GM12878 (cell line): Measurements from ENCODE around the gene FXYD1. TPM values are rescaled to one million over a fixed set of nuclear protein-coding genes. Genes with fewer than 3 reads are reported as not detected.
A peak's percentile ranks its signal among the peaks of the same experiment; 100 is the strongest.

Experiments
- ATAC-seq: fragments of 200-7000 bp; cut with Tn5 transposase; 3 replicates; pipeline ENCODE4 v1.9.1; 2020; ENCODE audit warnings: mild to moderate bottlenecking, moderate library complexity
- BruUV-seq: library from RNA; stranded (reverse); fragments of 400-500 nt; replicated peaks from 2 replicates; lab custom pipeline; 2021; lab: Mats Ljungman, UMichigan
- CTCF ChIA-PET: fragments of 300-600 bp; sonication (Branson Sonifier 250); formaldehyde crosslinking; extraction: SDS; loops from one replicate; lab custom pipeline; 2021; ENCODE audit warnings: inconsistent platforms; lab: Yijun Ruan, JAX
- POLR2A ChIA-PET: fragments of 350-600 bp; formaldehyde crosslinking; extraction: SDS; loops from one replicate; lab custom pipeline; 2021; ENCODE audit warnings: inconsistent platforms; lab: Charles Lee
- RAD21 ChIA-PET: fragments of 300-600 bp; sonication (Branson Sonifier 250); formaldehyde crosslinking; loops from one replicate; lab custom pipeline; 2023; ENCODE audit warnings: antibody characterized with exemption; ENCODE audit not compliant: unreplicated experiment; lab: Charles Lee
- SMC1A ChIA-PET: fragments of 300-600 bp; sonication (Branson Sonifier 250); formaldehyde crosslinking; loops from one replicate; lab custom pipeline; 2023; ENCODE audit not compliant: unreplicated experiment, uncharacterized antibody; lab: Charles Lee
- DNase-seq: peaks from one replicate; pipeline ENCODE4 v3.0.0-alpha.2; 2011; ENCODE audit warnings: low read depth, low spot score
- FAIRE-seq: peaks from 3 replicates; lab custom pipeline; 2011; peaks lifted over from hg19 to GRCh38; lab: Jason Lieb, UNC
- H2AFZ ChIP-seq: 2 replicates; pipeline ENCODE4 v1.6.0; 2011; ENCODE audit warnings: low read depth, low read length, control low read depth; ENCODE audit not compliant: control insufficient read depth
- H3K27ac ChIP-seq: 2 replicates; pipeline ENCODE4 v1.5.1; 2011; ENCODE audit warnings: control low read depth; ENCODE audit not compliant: control insufficient read depth, insufficient read depth
- H3K27me3 ChIP-seq, 2 experiments: replicated peaks in 1 of 2; 2 replicates each; pipeline versions ENCODE4 v1.6.0 to v1.6.1; 2011; ENCODE audit warnings: low read length in 1 of 2; ENCODE audit not compliant: control insufficient read depth in 2 of 2, insufficient read depth in 2 of 2
- H3K36me3 ChIP-seq, 2 experiments: 2 replicates each; pipeline ENCODE4 v1.5.1; 2011; ENCODE audit warnings: low read length in 1 of 2; ENCODE audit not compliant: control insufficient read depth in 2 of 2, insufficient read depth in 2 of 2
- H3K4me1 ChIP-seq: 2 replicates; pipeline ENCODE4 v1.6.1; 2011; ENCODE audit warnings: mild to moderate bottlenecking, low read length, moderate library complexity, mixed read lengths; ENCODE audit not compliant: control insufficient read depth, insufficient read depth
- H3K4me2 ChIP-seq: 2 replicates; pipeline ENCODE4 v1.6.0; 2011; ENCODE audit warnings: control low read depth; ENCODE audit not compliant: control insufficient read depth, insufficient read depth
- H3K4me3 ChIP-seq: fragments of 200-600 bp; sonication (generic); 2 replicates; pipeline ENCODE4 v1.5.1; 2016
- H3K79me2 ChIP-seq: 2 replicates; pipeline ENCODE4 v1.6.0; 2011; ENCODE audit warnings: low read length; ENCODE audit not compliant: control insufficient read depth, insufficient read depth
- H3K9ac ChIP-seq: 2 replicates; pipeline ENCODE4 v1.8.0; 2011; ENCODE audit warnings: low read length, control low read depth, mixed read lengths; ENCODE audit not compliant: control insufficient read depth, insufficient read depth
- H3K9me3 ChIP-seq: replicated peaks from 3 replicates; pipeline ENCODE4 v1.5.1; 2011; ENCODE audit warnings: mild to moderate bottlenecking, low read length; ENCODE audit not compliant: control insufficient read depth, insufficient read depth
- H4K20me1 ChIP-seq: 2 replicates; pipeline ENCODE4 v1.6.0; 2011; ENCODE audit not compliant: control insufficient read depth, insufficient read depth
- BACH1 ChIP-seq: fragments of 450-650 bp; IDR thresholded peaks from 2 replicates; pipeline ENCODE4 v1.6.1; 2017; ENCODE audit warnings: mild to moderate bottlenecking, borderline replicate concordance
- BMI1 ChIP-seq: fragments of 450-650 bp; IDR thresholded peaks from 2 replicates; pipeline ENCODE4 v1.6.1; 2016; ENCODE audit warnings: mild to moderate bottlenecking, moderate library complexity, borderline replicate concordance
- CBX5 ChIP-seq: sonication (generic); IDR thresholded peaks from 2 replicates; pipeline ENCODE4 v1.6.1; 2016; ENCODE audit warnings: low read depth, moderate library complexity, mild to moderate bottlenecking, inconsistent platforms
- CEBPB ChIP-seq, 2 experiments: fragments of 150-350 bp in 1 of 2; IDR thresholded peaks; 2 replicates each; pipeline ENCODE4 v1.6.1; 2012 to 2014; ENCODE audit warnings: low read depth in 2 of 2, low read length in 2 of 2, borderline replicate concordance in 1 of 2, inconsistent platforms in 1 of 2
- GABPA ChIP-seq: IDR thresholded peaks from 2 replicates; pipeline ENCODE4 v1.6.1; 2014; ENCODE audit warnings: antibody characterized with exemption, low read depth, mild to moderate bottlenecking, inconsistent platforms
- HCFC1 ChIP-seq: fragments of 150-350 bp; IDR thresholded peaks from 2 replicates; pipeline ENCODE4 v1.6.1; 2014; ENCODE audit warnings: low read length
- LARP7 ChIP-seq: fragments of 450-650 bp; IDR thresholded peaks from 2 replicates; pipeline ENCODE4 v1.6.1; 2017; ENCODE audit warnings: mild to moderate bottlenecking
- MTA2 ChIP-seq: fragments of 450-650 bp; IDR thresholded peaks from 2 replicates; pipeline ENCODE4 v1.6.1; 2016; ENCODE audit warnings: low read depth, mild to moderate bottlenecking, moderate library complexity
- NFIC ChIP-seq: IDR thresholded peaks from 2 replicates; pipeline ENCODE4 v1.6.1; 2012; ENCODE audit warnings: low read depth, mild to moderate bottlenecking, inconsistent platforms, low read length, moderate library complexity
- PRDM15 ChIP-seq: fragments of 450-650 bp; formaldehyde crosslinking; IDR thresholded peaks from 2 replicates; pipeline ENCODE4 v1.4.0; 2020; ENCODE audit warnings: mild to moderate bottlenecking, moderate library complexity
- SMAD1 ChIP-seq: fragments of 450-650 bp; IDR thresholded peaks from 2 replicates; pipeline ENCODE4 v1.6.1; 2018; ENCODE audit warnings: mild to moderate bottlenecking, low read depth; ENCODE audit not compliant: partially characterized antibody
- SRF ChIP-seq, 2 experiments: IDR thresholded peaks; 2 replicates each; pipeline ENCODE4 v1.6.1; 2011; ENCODE audit warnings: low read depth in 2 of 2, low read length in 2 of 2, mild to moderate bottlenecking in 1 of 2, moderate library complexity in 1 of 2
- TCF3 ChIP-seq: IDR thresholded peaks from 2 replicates; pipeline ENCODE4 v1.6.1; 2012; ENCODE audit warnings: low read depth, mild to moderate bottlenecking, low read length, borderline replicate concordance; ENCODE audit not compliant: insufficient read depth
- YY1 ChIP-seq: IDR thresholded peaks from 2 replicates; pipeline ENCODE4 v1.6.1; 2011; ENCODE audit warnings: low read depth, mild to moderate bottlenecking, low read length
- ZNF217 ChIP-seq: fragments of 450-650 bp; IDR thresholded peaks from 2 replicates; pipeline ENCODE4 v1.6.1; 2017; ENCODE audit warnings: antibody characterized with exemption, mild to moderate bottlenecking
- WGBS: methylation state at CpG from one replicate; pipeline ENCODE4 v1.1.6; 2016; ENCODE audit warnings: low lambda C conversion rate; ENCODE audit not compliant: insufficient replicate concordance, insufficient coverage; ENCODE audit errors: missing lambda C conversion rate; 5-methylcytosine and 5-hydroxymethylcytosine counted together
- in situ Hi-C: fragments of 300-500 bp; cut with MboI; formaldehyde crosslinking; loops from 9 replicates; pipeline ENCODE4 v1.14.3; 2018; ENCODE audit warnings: mixed read lengths
- intact Hi-C: fragments of 100-400 bp; cut with micrococcal nuclease; formaldehyde crosslinking; loops from one replicate; pipeline ENCODE4 v1.14.2; 2022; ENCODE audit not compliant: unreplicated experiment
- polyA plus RNA-seq, 11 experiments: library from polyadenylated mRNA; depleted of rRNA in 4 of 11; unstranded in 6 of 11; stranded (reverse) in 5 of 11; fragments of >200 nt; fragmentation: Nextera tagmentation in 4 of 11; fragmentation: Illumina TruSeq in 1 of 11; extraction: Ambion mirVana in 4 of 11; extraction: Trizol in 1 of 11; gene quantifications; 1 replicate in 1 of 11; 2 replicates in 10 of 11; pipeline versions ENCODE4 v1.2.1 to v1.2.3, GENCODE V29; 2011 to 2016; ENCODE audit warnings: inconsistent platforms in 2 of 11, missing spikeins in 2 of 11, low read depth in 1 of 11
- total RNA-seq, 4 experiments: library from RNA; depleted of rRNA in 3 of 4; stranded (reverse); fragments of >200 nt in 3 of 4; fragmentation: Illumina TruSeq in 1 of 4; extraction: Trizol in 1 of 4; gene quantifications; 2 replicates each; pipeline versions ENCODE4 v1.2.1 to v1.2.3, GENCODE V29; 2013 to 2021
- TF ChIP-seq, protein P1 (sequence below): fragments of 450-650 bp; IDR thresholded peaks from 2 replicates; pipeline ENCODE4 v1.6.1; 2017; ENCODE audit warnings: antibody characterized with exemption, mild to moderate bottlenecking, moderate library complexity

Gene FXYD1
- total and polyA plus RNA-seq, 10 of the 15 experiments (the other 5 are each of a cell fraction or from before 2014, with no cell fraction given), result 0.34 to 1.2 (median 0.49) TPM; not detected in 4

- TF ChIP-seq BACH1 (no peak), PRDM15 (no peak), LARP7 (no peak), CEBPB (IDR thresholded peaks at IDR 0.05; ENCODE audit: borderline replicate concordance in 1 of 2, low read depth in 2 of 2, low read length in 2 of 2) (no peak), BMI1 (no peak), SMAD1 (no peak), YY1 (no peak), MTA2 (peak; percentile 37; the same call in 1 of the 2 replicates)
These were observed 28.9 kb downstream of the FXYD1 start (continued) for GRCh38 chr19:35167251-35168119.

DNA sequence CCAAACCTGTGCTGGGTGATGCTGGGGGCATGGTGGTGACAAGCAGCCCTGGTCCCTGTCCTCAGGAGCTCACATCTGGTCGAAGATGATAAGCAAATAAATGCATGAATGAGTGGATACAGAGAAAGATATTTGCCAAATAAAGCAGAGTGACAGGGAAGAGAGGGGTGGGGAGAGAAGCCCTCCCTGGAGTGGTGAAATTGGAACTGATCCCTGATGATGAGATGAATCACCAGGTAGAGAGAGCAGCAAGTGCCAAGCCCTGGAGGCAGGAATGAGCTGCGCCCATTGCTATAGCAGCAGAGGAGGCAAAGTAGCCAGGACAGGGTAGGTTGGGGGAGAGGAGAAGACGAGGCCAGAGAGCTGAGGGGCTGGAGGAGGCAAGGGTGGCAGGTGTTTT is 29.6 kb downstream of the FXYD1 start:
- Histone ChIP-seq H3K79me2 (no peaks in the 10 kb centered on the region), H3K27ac (no peak overlapping the region), H2AFZ (no peak overlapping the region), H3K27me3 (no peaks in the 10 kb centered on the region), H3K4me1 (peaks cover 11% of the 10 kb centered on the region; the same call in 1 of the 2 replicates), H3K4me3 (no peak overlapping the region), H3K9me3 (peaks cover 34% of the 10 kb centered on the region), H3K36me3 (peaks cover 24 to 34% of the 10 kb centered on the region in 2 experiments), H3K9ac (no peak overlapping the region), H3K4me2 (no peak overlapping the region), H4K20me1 (no peaks in the 10 kb centered on the region)
- DNase-seq (no peak), FAIRE-seq (no peak), ATAC-seq (no peak)
- in situ Hi-C loops, result no loop called here
- BruUV-seq, result no TSS peak
- CTCF ChIA-PET, result no interaction called here
- intact Hi-C loops, result no loop called here
- SMC1A ChIA-PET, result interaction anchor here (1.2 kb wide), 1 partner anchor 27 kb away, joined by 3 read pairs; no protein-coding TSS in a partner anchor
- RAD21 ChIA-PET, result no interaction called here
- WGBS, result 84% methylated on average over 3 of the region's 3 CpGs
- POLR2A ChIA-PET, result interaction anchor here (0.6 to 0.8 kb wide), 4 partner anchors 12 to 221 kb away, joined by 3 to 6 read pairs (median 4); partner anchors contain the start of gene FXYD5
- no peak for TF ChIP-seq ZNF217
- TF ChIP-seq, protein P1, sequence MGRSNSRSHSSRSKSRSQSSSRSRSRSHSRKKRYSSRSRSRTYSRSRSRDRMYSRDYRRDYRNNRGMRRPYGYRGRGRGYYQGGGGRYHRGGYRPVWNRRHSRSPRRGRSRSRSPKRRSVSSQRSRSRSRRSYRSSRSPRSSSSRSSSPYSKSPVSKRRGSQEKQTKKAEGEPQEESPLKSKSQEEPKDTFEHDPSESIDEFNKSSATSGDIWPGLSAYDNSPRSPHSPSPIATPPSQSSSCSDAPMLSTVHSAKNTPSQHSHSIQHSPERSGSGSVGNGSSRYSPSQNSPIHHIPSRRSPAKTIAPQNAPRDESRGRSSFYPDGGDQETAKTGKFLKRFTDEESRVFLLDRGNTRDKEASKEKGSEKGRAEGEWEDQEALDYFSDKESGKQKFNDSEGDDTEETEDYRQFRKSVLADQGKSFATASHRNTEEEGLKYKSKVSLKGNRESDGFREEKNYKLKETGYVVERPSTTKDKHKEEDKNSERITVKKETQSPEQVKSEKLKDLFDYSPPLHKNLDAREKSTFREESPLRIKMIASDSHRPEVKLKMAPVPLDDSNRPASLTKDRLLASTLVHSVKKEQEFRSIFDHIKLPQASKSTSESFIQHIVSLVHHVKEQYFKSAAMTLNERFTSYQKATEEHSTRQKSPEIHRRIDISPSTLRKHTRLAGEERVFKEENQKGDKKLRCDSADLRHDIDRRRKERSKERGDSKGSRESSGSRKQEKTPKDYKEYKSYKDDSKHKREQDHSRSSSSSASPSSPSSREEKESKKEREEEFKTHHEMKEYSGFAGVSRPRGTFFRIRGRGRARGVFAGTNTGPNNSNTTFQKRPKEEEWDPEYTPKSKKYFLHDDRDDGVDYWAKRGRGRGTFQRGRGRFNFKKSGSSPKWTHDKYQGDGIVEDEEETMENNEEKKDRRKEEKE, result no peak
- no peak for TF ChIP-seq TCF3
- no peak for TF ChIP-seq SRF (IDR thresholded peaks at IDR 0.05; ENCODE audit: low read depth in 2 of 2, low read length in 2 of 2)
- TF ChIP-seq CBX5, result no peak
- no peak for TF ChIP-seq NFIC
- no peak for TF ChIP-seq HCFC1
- no peak for TF ChIP-seq GABPA
